ENCODE measurements around the gene CYTH3. TPM values are rescaled to one million over a fixed set of nuclear protein-coding genes. Genes with fewer than 3 reads are reported as not detected.

The CYTH3 gene
- total RNA-seq, result 17.7 and 41.9 TPM in 2 replicates

GRCh38 chr7:6272481-6273323 is at the start of gene CYTH3:
TSS of gene CYTH3 (minus strand) at chr7:6272624. CDS start at chr7:6272507, 117 bp downstream.

Small RNA genes lying within 50 kb of the gene (small RNA-seq; reads per million reads assigned to genes)
- not detected for gene RF00019

Other genes with a start within 250 kb of the CYTH3 start
- not detected in 2 replicates for gene ANKRD61, start 241.2 kb downstream of the CYTH3 start, total RNA-seq
- gene EIF2AK1, start 213.4 kb downstream of the CYTH3 start, total RNA-seq, result 48.7 and 304 TPM in 2 replicates
- 10.2 and 10.6 TPM in 2 replicates for gene USP42, start 167.7 kb downstream of the CYTH3 start, total RNA-seq
- gene FAM220A, start 76.3 kb upstream of the CYTH3 start, total RNA-seq, result 21.5 and 34.5 TPM in 2 replicates
- gene RAC1, start 101.9 kb upstream of the CYTH3 start, total RNA-seq, result 186 and 191 TPM in 2 replicates
- 36.5 and 41.1 TPM in 2 replicates for gene DAGLB, start 175.3 kb upstream of the CYTH3 start, total RNA-seq
- gene KDELR2, start 211.5 kb upstream of the CYTH3 start, total RNA-seq, result 168 and 304 TPM in 2 replicates